ENCODE results near the gene PVALEF. TPM values are rescaled to one million over a fixed set of nuclear protein-coding genes. Genes with fewer than 3 reads are reported as not detected.

The PVALEF gene
- total and polyA plus RNA-seq, 2 experiments from 2014 or later = not detected

DNA sequence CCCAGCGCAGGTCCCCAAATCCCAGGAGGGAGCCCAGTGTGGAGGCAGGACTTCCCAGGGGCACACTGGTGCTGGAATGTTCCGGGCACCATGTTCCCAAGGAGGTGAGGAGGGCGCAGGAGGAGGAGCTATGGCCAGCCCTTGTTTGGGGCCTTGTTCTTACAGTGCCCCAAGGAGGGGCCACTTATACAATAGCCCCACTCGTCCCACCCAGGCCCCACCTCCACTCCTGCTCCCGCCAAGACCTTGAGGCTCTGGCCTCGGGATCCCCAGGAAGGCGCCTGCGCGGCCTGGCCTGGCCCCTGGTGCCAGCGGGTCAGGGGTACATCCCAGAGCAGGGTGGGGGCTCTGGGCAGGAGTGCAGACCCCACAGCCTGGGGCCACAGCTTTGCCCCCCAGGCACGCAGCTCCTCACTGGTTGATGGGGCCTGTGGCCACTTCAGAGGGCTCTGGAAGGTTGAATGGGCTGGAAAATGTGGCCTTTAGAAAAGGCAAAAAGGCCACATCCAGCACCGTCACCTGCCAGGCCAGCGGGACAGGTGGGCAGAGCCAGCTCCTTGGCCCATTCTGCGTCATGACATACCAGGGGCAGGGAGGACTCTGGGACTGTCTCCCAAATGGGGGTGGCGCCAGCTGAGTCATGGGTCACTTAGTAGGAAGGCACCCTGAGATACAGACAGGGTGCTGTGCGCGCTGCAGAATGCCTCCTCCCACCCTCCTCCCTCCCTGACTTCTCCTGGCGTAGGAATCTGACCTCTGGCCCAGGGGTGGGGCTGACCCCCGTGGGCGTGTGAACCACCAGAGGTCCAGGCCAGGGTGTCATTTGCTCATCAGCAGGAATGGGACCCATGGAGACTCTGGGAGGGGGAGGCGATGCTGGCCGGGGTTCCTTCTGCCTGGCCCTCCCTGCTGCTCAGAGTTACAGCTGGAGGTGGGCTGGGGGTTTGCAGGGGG lies 32.3 kb upstream of the PVALEF start:
- TF ChIP-seq EZH2 (IDR thresholded peaks at IDR 0.05; ENCODE audit: insufficient read depth, poor library complexity, severe bottlenecking) (no peak), EZH2phosphoT487 (IDR thresholded peaks at IDR 0.05; ENCODE audit: insufficient read depth, low read depth) (no peak)
- WGBS, 2 experiments (ENCODE audit: low coverage in 1 of 2, low lambda C conversion rate in 2 of 2, missing lambda C conversion rate in 2 of 2) = 87% methylated on average over 20 to 22 of the region's 22 CpGs
- in situ Hi-C loops (cut with MboI) = no loop called here

DNA sequence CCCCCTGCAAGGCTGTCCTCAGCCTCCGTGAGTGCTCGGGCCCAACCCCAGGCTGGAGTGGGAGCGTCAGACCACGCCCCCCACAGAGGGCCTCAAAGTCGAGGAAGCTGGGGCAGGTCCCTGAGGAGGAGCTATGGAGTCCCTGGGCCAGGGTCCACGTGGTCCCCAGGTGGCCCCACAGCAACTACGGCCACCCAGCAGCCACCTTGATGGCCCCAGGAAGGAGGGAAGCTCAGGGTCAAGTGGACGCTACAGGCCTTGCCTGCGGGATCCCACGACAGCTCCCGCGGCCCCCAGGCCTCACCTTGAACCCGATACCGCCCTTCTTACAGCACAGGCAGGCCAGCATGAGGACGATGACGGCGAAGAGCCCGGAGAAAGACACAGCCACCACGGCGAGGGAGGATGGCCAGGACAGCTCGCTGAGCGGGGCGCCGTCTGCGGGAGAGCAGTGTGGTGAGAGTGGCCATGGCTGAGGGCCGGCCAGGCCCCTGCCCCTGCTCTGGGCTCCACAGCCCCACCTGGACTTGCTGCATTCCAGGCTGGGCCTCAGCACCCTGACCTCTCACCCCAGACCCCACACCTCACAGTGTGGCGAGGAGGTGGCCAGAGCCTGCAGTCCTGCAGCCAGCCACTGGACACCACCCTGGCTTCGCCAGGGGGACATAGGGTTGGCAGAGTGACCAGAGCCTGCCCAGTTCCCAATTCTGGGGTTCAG lies 31.1 kb upstream of the PVALEF start:
- no peaks in the 10 kb centered on the region for H3K27me3 ChIP-seq (replicated peaks; ENCODE audit: insufficient read depth)
- no peaks in the 10 kb centered on the region for H4K20me1 ChIP-seq (ENCODE audit: insufficient read depth)
- no peak overlapping the region for H2AFZ ChIP-seq
- no peaks in the 10 kb centered on the region for H3K9me3 ChIP-seq (ENCODE audit: low read depth)
- H3K9ac ChIP-seq = no peak overlapping the region
- DNase-seq = no peak
- WGBS, 2 experiments (ENCODE audit: low coverage in 1 of 2, low lambda C conversion rate in 2 of 2, missing lambda C conversion rate in 2 of 2) = 83% methylated on average over 24 of the region's 28 CpGs
- in situ Hi-C loops (cut with MboI) = no loop called here
- TF ChIP-seq EZH2phosphoT487 (IDR thresholded peaks at IDR 0.05; ENCODE audit: insufficient read depth, low read depth) (no peak), EZH2 (IDR thresholded peaks at IDR 0.05; ENCODE audit: insufficient read depth, poor library complexity, severe bottlenecking) (no peak)
- no peak overlapping the region for H3K4me2 ChIP-seq (ENCODE audit: unreplicated experiment)
- no peak overlapping the region for H3K27ac ChIP-seq
- H3F3A ChIP-seq (ENCODE audit: insufficient read depth) = no peaks in the 10 kb centered on the region
- no peaks in the 10 kb centered on the region for H3K36me3 ChIP-seq (ENCODE audit: low read depth)
- H3K4me1 ChIP-seq (ENCODE audit: insufficient read depth) = no peaks in the 10 kb centered on the region
- H3K9me2 ChIP-seq (ENCODE audit: insufficient read depth) = no peaks in the 10 kb centered on the region
- H3K79me2 ChIP-seq (ENCODE audit: insufficient read depth) = no peaks in the 10 kb centered on the region
- no peak overlapping the region for H3K4me3 ChIP-seq

More for the DNA sequence above, 32.3 kb upstream of the PVALEF start:
- H4K20me1 ChIP-seq (ENCODE audit: insufficient read depth) = no peaks in the 10 kb centered on the region
- no peak overlapping the region for H3K4me3 ChIP-seq
- DNase-seq = no peak
- H3F3A ChIP-seq (ENCODE audit: insufficient read depth) = no peaks in the 10 kb centered on the region
- no peaks in the 10 kb centered on the region for H3K4me1 ChIP-seq (ENCODE audit: insufficient read depth)
- no peaks in the 10 kb centered on the region for H3K36me3 ChIP-seq (ENCODE audit: low read depth)
- no peaks in the 10 kb centered on the region for H3K27me3 ChIP-seq (replicated peaks; ENCODE audit: insufficient read depth)
- H3K79me2 ChIP-seq (ENCODE audit: insufficient read depth) = no peaks in the 10 kb centered on the region
- no peaks in the 10 kb centered on the region for H3K9me3 ChIP-seq (ENCODE audit: low read depth)
- H2AFZ ChIP-seq = no peak overlapping the region
- no peaks in the 10 kb centered on the region for H3K9me2 ChIP-seq (ENCODE audit: insufficient read depth)
- H3K9ac ChIP-seq = no peak overlapping the region
- no peak overlapping the region for H3K4me2 ChIP-seq (ENCODE audit: unreplicated experiment)
- H3K27ac ChIP-seq = no peak overlapping the region

DNA sequence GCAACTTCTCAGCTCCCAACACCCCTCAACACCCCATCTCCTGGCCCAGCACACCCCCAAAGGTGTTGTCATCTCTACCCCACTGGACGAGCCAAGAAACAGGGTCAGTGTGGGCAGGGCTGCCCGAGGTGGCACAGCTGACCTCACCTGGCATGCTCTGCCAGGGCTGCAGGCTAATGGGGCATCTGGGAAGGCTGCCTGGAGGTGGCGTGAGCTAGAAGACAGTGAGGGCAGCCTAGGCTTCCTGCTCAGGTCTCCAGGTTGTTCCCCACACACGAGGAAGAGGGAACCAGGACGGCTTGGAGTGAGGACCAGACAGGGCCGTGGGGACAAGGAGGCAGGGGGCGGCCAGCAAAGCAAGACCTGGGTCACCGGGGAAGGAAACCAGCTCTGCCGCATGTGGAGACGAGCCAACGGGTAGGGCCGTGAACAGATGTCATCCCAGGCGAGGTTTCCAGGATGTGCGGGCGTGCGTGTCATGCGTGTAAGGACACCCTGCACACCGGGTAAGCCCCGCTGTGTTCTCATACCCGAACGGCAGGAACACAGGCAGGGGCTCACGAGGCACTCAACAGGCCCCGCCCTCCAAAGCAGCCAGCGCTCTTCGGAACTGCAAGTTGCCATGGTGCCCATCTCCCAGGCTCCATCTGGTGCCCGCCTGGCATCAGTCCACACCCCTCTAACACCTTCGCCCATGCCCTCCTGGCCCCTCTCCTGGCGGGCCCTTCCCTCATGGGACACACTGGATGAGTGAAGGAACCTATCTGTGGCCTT lies 29.6 kb upstream of the PVALEF start:
- Histone ChIP-seq H3K27me3 (replicated peaks; ENCODE audit: insufficient read depth) (no peaks in the 10 kb centered on the region), H3K4me2 (ENCODE audit: unreplicated experiment) (no peak overlapping the region), H3K4me1 (ENCODE audit: insufficient read depth) (no peaks in the 10 kb centered on the region), H3F3A (ENCODE audit: insufficient read depth) (no peaks in the 10 kb centered on the region), H4K20me1 (ENCODE audit: insufficient read depth) (no peaks in the 10 kb centered on the region), H3K9ac (no peak overlapping the region), H2AFZ (no peak overlapping the region), H3K27ac (no peak overlapping the region), H3K4me3 (no peak overlapping the region), H3K9me3 (ENCODE audit: low read depth) (no peaks in the 10 kb centered on the region), H3K9me2 (ENCODE audit: insufficient read depth) (no peaks in the 10 kb centered on the region), H3K36me3 (ENCODE audit: low read depth) (no peaks in the 10 kb centered on the region), H3K79me2 (ENCODE audit: insufficient read depth) (no peaks in the 10 kb centered on the region)
- in situ Hi-C loops (cut with MboI) = no loop called here
- TF ChIP-seq EZH2 (IDR thresholded peaks at IDR 0.05; ENCODE audit: insufficient read depth, poor library complexity, severe bottlenecking) (no peak), EZH2phosphoT487 (IDR thresholded peaks at IDR 0.05; ENCODE audit: insufficient read depth, low read depth) (no peak)
- DNase-seq = no peak
- WGBS, 2 experiments (ENCODE audit: low coverage in 1 of 2, low lambda C conversion rate in 2 of 2, missing lambda C conversion rate in 2 of 2) = 51 to 65% methylated on average over 28 of the region's 28 CpGs

DNA sequence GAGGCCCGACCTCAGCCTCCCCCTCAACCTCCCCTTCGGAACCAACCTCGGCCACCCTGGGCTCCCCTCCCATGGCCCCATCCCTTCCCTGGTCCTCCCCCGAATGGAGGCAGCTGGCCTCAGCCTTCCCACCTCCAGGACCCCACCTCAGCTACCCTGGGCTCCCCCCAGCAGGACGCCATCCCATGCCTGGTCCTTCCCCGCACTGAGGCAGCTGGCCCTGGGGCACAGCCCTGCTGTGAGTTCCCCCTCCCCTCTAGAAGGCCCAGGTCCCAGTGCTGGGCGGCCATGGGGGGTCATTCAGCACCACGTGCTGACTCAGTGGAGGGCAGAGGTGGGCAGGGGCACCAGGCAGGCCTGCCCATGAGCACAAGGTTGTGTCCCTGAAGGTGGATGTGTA lies 28.9 kb upstream of the PVALEF start:
- TF ChIP-seq EZH2phosphoT487 (IDR thresholded peaks at IDR 0.05; ENCODE audit: insufficient read depth, low read depth) = no peak
- TF ChIP-seq EZH2 (IDR thresholded peaks at IDR 0.05; ENCODE audit: insufficient read depth, poor library complexity, severe bottlenecking) = no peak
- no peaks in the 10 kb centered on the region for H3K36me3 ChIP-seq (ENCODE audit: low read depth)
- no peaks in the 10 kb centered on the region for H3K9me2 ChIP-seq (ENCODE audit: insufficient read depth)
- H3K4me3 ChIP-seq = no peak overlapping the region
- no peaks in the 10 kb centered on the region for H3K27me3 ChIP-seq (replicated peaks; ENCODE audit: insufficient read depth)
- no peak overlapping the region for H3K27ac ChIP-seq
- no peaks in the 10 kb centered on the region for H3K4me1 ChIP-seq (ENCODE audit: insufficient read depth)
- no peaks in the 10 kb centered on the region for H3K79me2 ChIP-seq (ENCODE audit: insufficient read depth)
- 72 to 73% methylated on average over 7 to 8 of the region's 8 CpGs for WGBS, 2 experiments (ENCODE audit: low coverage in 1 of 2, low lambda C conversion rate in 2 of 2, missing lambda C conversion rate in 2 of 2)
- no peak overlapping the region for H3K9ac ChIP-seq
- no peaks in the 10 kb centered on the region for H4K20me1 ChIP-seq (ENCODE audit: insufficient read depth)
- in situ Hi-C loops (cut with MboI) = no loop called here
- no peaks in the 10 kb centered on the region for H3K9me3 ChIP-seq (ENCODE audit: low read depth)
- no peaks in the 10 kb centered on the region for H3F3A ChIP-seq (ENCODE audit: insufficient read depth)
- H3K4me2 ChIP-seq (ENCODE audit: unreplicated experiment) = no peak overlapping the region
- no peak for DNase-seq
- no peak overlapping the region for H2AFZ ChIP-seq

Data from GM23248 (cell line).